HepG2 (cell line): ENCODE results near the gene NAT9. TPM values are rescaled to one million over a fixed set of nuclear protein-coding genes. Genes with fewer than 3 reads are reported as not detected.
A peak's percentile ranks its signal among the peaks of the same experiment; 100 is the strongest.

Experiments
- ATF3 ChIP-seq: sonication (generic); formaldehyde crosslinking; IDR thresholded peaks from 2 replicates; pipeline ENCODE4 v1.4.0; 2020; ENCODE audit warnings: missing genetic modification reagents
- CBX2 ChIP-seq, 2 experiments: fragments of 200-600 bp in 1 of 2; sonication (generic); formaldehyde crosslinking in 1 of 2; IDR thresholded peaks; 2 replicates each; pipeline versions ENCODE4 v1.7.0 to v1.8.1; 2018 to 2022; ENCODE audit warnings: low read depth in 2 of 2, low read length in 1 of 2, mild to moderate bottlenecking in 1 of 2, missing genetic modification reagents in 1 of 2
- CREM ChIP-seq, 2 experiments: sonication (generic) in 1 of 2; formaldehyde crosslinking in 1 of 2; IDR thresholded peaks; 2 replicates each; pipeline versions ENCODE4 v1.4.0 to v1.6.1; 2016 to 2020; ENCODE audit warnings: antibody characterized with exemption in 1 of 2, mild to moderate bottlenecking in 1 of 2, missing genetic modification reagents in 1 of 2
- HNF4G ChIP-seq, 2 experiments: sonication (generic) in 1 of 2; formaldehyde crosslinking in 1 of 2; IDR thresholded peaks; 2 replicates each; pipeline versions ENCODE4 v1.4.0 to v1.6.1; 2011 to 2020; ENCODE audit warnings: borderline replicate concordance in 2 of 2, low read depth in 2 of 2, mild to moderate bottlenecking in 2 of 2, low read length in 1 of 2, missing genetic modification reagents in 1 of 2, moderate library complexity in 1 of 2
- POGZ ChIP-seq: sonication (generic); formaldehyde crosslinking; IDR thresholded peaks from 2 replicates; pipeline ENCODE4 v1.4.0; 2020; ENCODE audit warnings: mild to moderate bottlenecking, missing genetic modification reagents
- RNF2 ChIP-seq: fragments of 450-650 bp; conservative IDR thresholded peaks from 2 replicates; pipeline ENCODE4 v1.6.1; 2016; ENCODE audit warnings: low read depth
- SMARCE1 ChIP-seq: fragments of 450-650 bp; IDR thresholded peaks from 2 replicates; pipeline ENCODE4 v1.6.1; 2017; ENCODE audit warnings: borderline replicate concordance
- SMC3 ChIP-seq: IDR thresholded peaks from 2 replicates; pipeline ENCODE4 v1.6.1; 2011; ENCODE audit warnings: low read length, improper control_type of control experiment
- TAF1 ChIP-seq: sonication (generic); formaldehyde crosslinking; IDR thresholded peaks from 2 replicates; pipeline ENCODE4 v1.4.0; 2020; ENCODE audit warnings: missing genetic modification reagents
- TFAP4 ChIP-seq: sonication (generic); IDR thresholded peaks from 2 replicates; pipeline ENCODE4 v1.6.1; 2016; ENCODE audit warnings: low read depth, borderline replicate concordance
- ZBTB7A ChIP-seq: sonication (generic); formaldehyde crosslinking; IDR thresholded peaks from 2 replicates; pipeline ENCODE4 v1.8.0; 2022; ENCODE audit warnings: mild to moderate bottlenecking, missing genetic modification reagents
- ZFP1 ChIP-seq: IDR thresholded peaks from 2 replicates; pipeline ENCODE4 v1.6.1; 2016
- ZNF207 ChIP-seq: fragments of 450-650 bp; IDR thresholded peaks from 2 replicates; pipeline ENCODE4 v1.6.1; 2016; ENCODE audit warnings: antibody characterized with exemption, borderline replicate concordance
- ZNF513 ChIP-seq: sonication (generic); formaldehyde crosslinking; conservative IDR thresholded peaks from 2 replicates; pipeline ENCODE4 v1.5.0; 2020; ENCODE audit warnings: missing genetic modification reagents
- ZNF678 ChIP-seq: sonication (generic); formaldehyde crosslinking; IDR thresholded peaks from 2 replicates; pipeline ENCODE4 v1.4.0; 2020; ENCODE audit warnings: mild to moderate bottlenecking, missing genetic modification reagents
- ZNF720 ChIP-seq: sonication (generic); formaldehyde crosslinking; IDR thresholded peaks from 2 replicates; pipeline ENCODE4 v1.4.0; 2020; ENCODE audit warnings: missing genetic modification reagents
- ZSCAN30 ChIP-seq: sonication (generic); formaldehyde crosslinking; IDR thresholded peaks from 2 replicates; pipeline ENCODE4 v1.5.0; 2020; ENCODE audit warnings: mild to moderate bottlenecking, missing genetic modification reagents
- polyA plus RNA-seq, 8 experiments: library from polyadenylated mRNA; depleted of rRNA in 3 of 8; stranded (reverse) in 7 of 8; unstranded in 1 of 8; fragments of >200 nt; fragmentation: Illumina TruSeq in 4 of 8; extraction: Trizol in 4 of 8; gene quantifications; 2 replicates each; pipeline versions ENCODE4 v1.2.1 to v1.2.3, GENCODE V29; 2011 to 2016; ENCODE audit warnings: low read depth in 4 of 8, missing spikeins in 1 of 8, mixed read lengths in 1 of 8; ENCODE audit not compliant: insufficient read depth in 1 of 8
- total RNA-seq, 5 experiments: library from RNA; depleted of rRNA; stranded (reverse); fragments of >200 nt; fragmentation: Illumina TruSeq; extraction: Trizol; gene quantifications; 2 replicates each; pipeline ENCODE4 v1.2.3, GENCODE V29; 2016; ENCODE audit warnings: low read depth in 1 of 5
- TF ChIP-seq, protein P1 (sequence below): sonication (generic); formaldehyde crosslinking; IDR thresholded peaks from 2 replicates; pipeline ENCODE4 v1.4.0; 2020; ENCODE audit warnings: missing genetic modification reagents, mild to moderate bottlenecking, borderline replicate concordance
- TF ChIP-seq, protein P2 (sequence below): sonication (generic); formaldehyde crosslinking; conservative IDR thresholded peaks from 2 replicates; pipeline ENCODE4 v1.8.0; 2022; ENCODE audit warnings: low read depth, missing genetic modification reagents

The NAT9 gene
- total and polyA plus RNA-seq, 2 of the 13 experiments (the other 11 are each of a cell fraction or from before 2014, with no cell fraction given) = 39.7 to 44.2 TPM

DNA sequence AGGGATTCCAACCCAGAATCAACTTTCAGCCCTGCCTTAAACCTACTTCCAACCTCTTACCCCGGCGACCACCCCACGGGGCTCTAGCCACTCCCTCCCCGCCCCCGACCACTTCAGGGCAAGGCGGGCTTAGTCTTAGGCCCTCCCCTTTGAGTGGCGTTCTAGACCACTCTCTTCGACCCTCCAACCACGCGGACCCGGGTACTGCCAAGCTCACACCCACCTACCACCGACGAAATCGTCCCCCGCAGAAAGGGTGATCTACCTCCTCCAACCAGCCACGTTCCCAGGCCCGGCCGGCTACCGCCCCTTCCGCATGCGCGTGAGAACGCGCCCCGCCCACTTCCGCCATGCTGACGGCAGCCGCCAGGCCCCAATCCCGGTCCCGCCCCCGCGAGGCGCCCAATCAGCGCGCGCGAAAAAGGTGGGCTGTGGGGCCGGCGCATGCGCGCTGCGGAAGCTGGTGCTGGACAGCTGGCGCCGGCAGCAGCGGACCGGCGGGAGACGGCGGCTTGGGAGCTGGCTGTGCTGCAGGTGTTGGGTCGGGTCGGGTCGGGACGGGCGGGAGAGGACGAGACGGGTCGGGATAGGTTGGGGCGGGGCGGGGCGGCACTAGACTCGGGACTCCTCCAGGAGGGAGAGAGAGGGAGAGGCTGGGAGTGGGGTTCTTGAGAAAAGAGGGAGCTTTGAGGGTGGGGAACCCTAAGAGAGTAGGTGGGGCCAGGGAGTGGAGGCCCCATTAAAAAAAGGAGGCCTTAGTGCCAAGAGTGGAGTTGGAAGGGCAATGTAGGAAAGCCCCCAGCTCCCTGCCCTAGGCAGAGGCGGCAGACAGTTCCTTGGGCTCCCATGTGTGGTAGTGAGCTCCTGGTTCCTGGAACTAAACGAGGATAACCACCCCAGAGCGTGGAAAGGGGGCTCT is at the start of gene NAT9 (continued):
- peak; percentile 97 for TF ChIP-seq TFAP4
- TF ChIP-seq TAF1 (CRISPR knock-in tag) = peak; percentile 82
- TF ChIP-seq ZSCAN30 = no peak
- TF ChIP-seq SMC3 = no peak
- peak; percentile 88 for TF ChIP-seq POGZ (CRISPR knock-in tag)
- no peak for TF ChIP-seq HNF4G (IDR thresholded peaks at IDR 0.05; ENCODE audit: borderline replicate concordance, low read depth, low read length)
- no peak; the same call in 1 of the 2 replicates for TF ChIP-seq HNF4G (CRISPR knock-in tag; IDR thresholded peaks at IDR 0.05; ENCODE audit: borderline replicate concordance, low read depth)
- no peak for TF ChIP-seq ZFP1 (CRISPR knock-in tag)
- no peak for TF ChIP-seq CBX2 (IDR thresholded peaks at IDR 0.05; ENCODE audit: low read depth, low read length)
- TF ChIP-seq CBX2 (CRISPR knock-in tag; IDR thresholded peaks at IDR 0.05; ENCODE audit: low read depth) = no peak
- no peak for TF ChIP-seq ZNF513 (CRISPR knock-in tag)
- TF ChIP-seq, protein P1, sequence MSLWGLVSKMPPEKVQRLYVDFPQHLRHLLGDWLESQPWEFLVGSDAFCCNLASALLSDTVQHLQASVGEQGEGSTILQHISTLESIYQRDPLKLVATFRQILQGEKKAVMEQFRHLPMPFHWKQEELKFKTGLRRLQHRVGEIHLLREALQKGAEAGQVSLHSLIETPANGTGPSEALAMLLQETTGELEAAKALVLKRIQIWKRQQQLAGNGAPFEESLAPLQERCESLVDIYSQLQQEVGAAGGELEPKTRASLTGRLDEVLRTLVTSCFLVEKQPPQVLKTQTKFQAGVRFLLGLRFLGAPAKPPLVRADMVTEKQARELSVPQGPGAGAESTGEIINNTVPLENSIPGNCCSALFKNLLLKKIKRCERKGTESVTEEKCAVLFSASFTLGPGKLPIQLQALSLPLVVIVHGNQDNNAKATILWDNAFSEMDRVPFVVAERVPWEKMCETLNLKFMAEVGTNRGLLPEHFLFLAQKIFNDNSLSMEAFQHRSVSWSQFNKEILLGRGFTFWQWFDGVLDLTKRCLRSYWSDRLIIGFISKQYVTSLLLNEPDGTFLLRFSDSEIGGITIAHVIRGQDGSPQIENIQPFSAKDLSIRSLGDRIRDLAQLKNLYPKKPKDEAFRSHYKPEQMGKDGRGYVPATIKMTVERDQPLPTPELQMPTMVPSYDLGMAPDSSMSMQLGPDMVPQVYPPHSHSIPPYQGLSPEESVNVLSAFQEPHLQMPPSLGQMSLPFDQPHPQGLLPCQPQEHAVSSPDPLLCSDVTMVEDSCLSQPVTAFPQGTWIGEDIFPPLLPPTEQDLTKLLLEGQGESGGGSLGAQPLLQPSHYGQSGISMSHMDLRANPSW = no peak
- TF ChIP-seq ZBTB7A (CRISPR knock-in tag) = 0 out of 2 replicates have a peak, but pooled peaks have one; percentile 62
- TF ChIP-seq RNF2 = peak; percentile 73
- TF ChIP-seq SMARCE1 = no peak
- peak; percentile 28; the same call in 1 of the 2 replicates for TF ChIP-seq ATF3 (CRISPR knock-in tag)
- peak; percentile 43; the same call in 1 of the 2 replicates for TF ChIP-seq CREM (IDR thresholded peaks at IDR 0.05)
- TF ChIP-seq CREM (CRISPR knock-in tag; IDR thresholded peaks at IDR 0.05) = no peak
- TF ChIP-seq, protein P2, sequence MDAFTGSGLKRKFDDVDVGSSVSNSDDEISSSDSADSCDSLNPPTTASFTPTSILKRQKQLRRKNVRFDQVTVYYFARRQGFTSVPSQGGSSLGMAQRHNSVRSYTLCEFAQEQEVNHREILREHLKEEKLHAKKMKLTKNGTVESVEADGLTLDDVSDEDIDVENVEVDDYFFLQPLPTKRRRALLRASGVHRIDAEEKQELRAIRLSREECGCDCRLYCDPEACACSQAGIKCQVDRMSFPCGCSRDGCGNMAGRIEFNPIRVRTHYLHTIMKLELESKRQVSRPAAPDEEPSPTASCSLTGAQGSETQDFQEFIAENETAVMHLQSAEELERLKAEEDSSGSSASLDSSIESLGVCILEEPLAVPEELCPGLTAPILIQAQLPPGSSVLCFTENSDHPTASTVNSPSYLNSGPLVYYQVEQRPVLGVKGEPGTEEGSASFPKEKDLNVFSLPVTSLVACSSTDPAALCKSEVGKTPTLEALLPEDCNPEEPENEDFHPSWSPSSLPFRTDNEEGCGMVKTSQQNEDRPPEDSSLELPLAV = no peak
- TF ChIP-seq ZNF207 = no peak
- TF ChIP-seq ZNF720 = no peak
- 0 out of 2 replicates have a peak, but pooled peaks have one; percentile 73 for TF ChIP-seq ZNF678 (CRISPR knock-in tag)
